Measurements from ENCODE around the gene TIMM8A. TPM values are rescaled to one million over a fixed set of nuclear protein-coding genes. Genes with fewer than 3 reads are reported as not detected.
A peak's percentile ranks its signal among the peaks of the same experiment; 100 is the strongest.

TIMM8A gene
- 2.4 and 4.0 TPM in 2 replicates for total RNA-seq

DNA sequence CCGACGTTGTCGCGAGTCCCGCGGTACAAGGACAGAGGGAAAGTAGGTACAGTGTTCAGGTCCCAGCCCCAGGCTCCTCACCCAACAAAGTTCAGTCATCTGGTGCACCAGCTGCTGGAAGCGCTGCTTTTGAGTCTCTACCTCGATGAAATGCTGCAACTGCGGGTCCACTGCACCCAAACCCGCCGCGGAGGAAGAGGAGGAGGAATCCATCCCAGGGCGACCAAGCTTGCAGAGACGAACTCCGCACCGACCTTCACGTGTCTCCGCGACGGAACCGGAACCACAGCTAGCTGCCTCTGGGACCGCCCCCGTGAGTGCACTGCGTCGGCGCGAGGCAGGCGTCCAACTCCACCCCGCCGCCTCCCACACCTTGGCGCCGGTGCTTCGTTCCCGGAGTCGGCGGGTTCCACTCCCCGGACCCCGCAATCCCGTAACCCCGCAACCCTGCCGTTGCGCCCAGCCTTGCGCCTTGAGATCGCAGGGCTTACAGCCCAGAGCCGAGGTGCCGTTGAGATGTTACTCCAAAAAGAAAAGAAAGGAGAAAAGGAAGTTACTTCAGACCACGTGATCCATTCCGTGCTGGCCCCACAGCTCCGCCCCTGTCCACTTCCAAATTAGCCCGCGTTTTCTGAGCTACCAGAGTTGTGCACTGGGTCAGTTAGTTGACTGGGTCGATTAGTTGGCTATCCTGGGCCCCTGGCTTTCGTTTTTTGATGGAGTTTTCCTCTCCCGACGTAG is at the start of gene TIMM8A:
Gene TIMM8A (minus strand): TSS at position 291 of the 741 bp plus-strand sequence. CDS start 78 bp downstream, at position 213.
- peak; percentile 79 for DNase-seq

DNA sequence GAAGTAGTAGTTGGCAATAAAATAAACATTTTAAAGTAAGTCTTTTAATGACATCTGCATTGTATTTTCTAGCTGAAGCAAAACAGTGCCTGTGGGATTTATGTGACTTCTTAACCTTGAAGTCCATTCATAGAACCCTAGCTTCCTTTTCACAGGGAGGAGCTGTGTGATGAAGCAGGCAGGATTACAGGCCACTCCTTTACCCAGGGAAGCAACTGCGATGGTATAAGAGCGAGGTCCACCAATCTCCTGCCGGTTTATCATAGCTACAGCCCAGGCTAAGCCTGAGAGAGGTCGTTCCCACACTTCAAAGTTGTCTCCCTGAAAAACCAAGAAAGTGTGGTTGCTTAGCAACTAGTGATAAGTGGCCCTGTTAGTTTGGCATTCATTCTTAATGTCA is 49.2 kb upstream of the TIMM8A start:
- peak; percentile 48 for DNase-seq

- DNase-seq: no peak
Measured at GRCh38 chrX:101395789-101396188, 47.2 kb upstream of the TIMM8A start.

DNA sequence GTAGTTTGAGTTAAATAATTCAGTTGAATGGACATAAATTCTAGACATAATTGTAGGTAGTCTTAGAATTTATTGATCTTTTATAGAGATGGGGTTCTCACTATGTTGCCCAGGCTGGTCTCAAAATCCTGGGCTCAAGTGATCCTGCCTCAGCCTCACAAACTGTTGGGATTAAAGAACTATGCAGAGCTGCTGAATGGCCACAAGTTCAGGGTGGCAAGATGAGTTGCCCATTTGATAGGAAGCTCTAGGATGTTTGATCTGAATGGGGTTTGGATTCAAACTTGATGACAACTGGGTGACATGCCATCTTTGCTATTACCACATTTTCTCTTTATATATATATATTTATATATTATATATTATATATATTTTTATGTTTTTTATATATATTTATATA is 45.8 kb upstream of the TIMM8A start:
- no peak for DNase-seq

DNA sequence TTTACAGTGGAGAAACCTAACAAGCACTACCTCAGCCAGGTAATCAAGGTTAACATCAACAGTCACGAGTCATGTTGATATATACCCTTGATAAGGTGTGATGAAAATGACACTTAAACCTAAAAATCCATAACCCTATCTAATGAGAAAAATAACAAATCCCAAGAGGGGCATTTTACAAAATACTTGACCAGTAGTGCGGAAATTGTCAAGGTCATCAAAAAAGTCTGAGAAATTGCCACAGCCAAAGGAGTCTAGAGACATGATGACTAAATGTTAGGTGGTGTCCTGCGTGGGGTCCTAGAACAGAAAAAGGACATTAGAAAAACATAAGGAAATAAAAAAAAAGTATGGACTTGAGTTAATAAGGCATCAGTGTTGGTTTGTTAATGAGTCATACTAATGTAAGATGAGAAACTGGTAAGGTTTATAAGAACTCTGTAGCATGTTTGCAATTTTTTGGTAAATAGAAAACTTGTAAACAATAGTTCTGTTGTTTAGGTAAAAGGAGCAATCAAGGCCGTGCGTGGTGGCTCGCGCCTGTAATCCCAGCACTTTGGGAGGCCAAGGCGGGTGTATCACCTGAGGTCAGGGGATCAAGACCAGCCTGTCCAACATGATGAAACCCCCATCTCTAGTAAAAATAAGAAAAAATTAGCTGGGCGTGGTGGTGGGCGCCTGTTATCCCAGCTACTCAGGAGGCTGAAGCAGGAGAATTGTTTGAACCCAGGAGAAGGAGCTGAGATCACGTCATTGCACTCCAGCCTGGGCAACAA is 45.2 kb upstream of the TIMM8A start:
- no peak for DNase-seq

DNA sequence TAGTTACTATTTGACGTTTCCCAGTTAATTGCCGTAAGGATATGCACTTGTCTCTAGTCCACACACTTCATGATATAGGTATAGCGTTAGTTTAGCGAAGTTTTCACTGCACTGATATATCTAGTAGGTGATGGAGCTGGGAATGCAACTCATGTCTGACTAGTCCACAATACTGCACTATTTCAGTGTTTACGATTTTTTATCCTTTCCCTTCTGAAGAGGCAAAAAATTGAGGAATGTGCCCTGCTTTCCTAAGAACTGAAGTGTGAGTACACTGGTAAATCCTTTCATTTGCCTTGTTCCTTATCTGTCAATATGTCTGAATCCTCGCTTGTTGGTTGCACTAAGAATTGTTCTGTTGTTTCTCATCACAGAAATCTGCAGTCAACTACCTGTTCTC is 43.3 kb upstream of the TIMM8A start:
- peak; percentile 4 for DNase-seq

DNA sequence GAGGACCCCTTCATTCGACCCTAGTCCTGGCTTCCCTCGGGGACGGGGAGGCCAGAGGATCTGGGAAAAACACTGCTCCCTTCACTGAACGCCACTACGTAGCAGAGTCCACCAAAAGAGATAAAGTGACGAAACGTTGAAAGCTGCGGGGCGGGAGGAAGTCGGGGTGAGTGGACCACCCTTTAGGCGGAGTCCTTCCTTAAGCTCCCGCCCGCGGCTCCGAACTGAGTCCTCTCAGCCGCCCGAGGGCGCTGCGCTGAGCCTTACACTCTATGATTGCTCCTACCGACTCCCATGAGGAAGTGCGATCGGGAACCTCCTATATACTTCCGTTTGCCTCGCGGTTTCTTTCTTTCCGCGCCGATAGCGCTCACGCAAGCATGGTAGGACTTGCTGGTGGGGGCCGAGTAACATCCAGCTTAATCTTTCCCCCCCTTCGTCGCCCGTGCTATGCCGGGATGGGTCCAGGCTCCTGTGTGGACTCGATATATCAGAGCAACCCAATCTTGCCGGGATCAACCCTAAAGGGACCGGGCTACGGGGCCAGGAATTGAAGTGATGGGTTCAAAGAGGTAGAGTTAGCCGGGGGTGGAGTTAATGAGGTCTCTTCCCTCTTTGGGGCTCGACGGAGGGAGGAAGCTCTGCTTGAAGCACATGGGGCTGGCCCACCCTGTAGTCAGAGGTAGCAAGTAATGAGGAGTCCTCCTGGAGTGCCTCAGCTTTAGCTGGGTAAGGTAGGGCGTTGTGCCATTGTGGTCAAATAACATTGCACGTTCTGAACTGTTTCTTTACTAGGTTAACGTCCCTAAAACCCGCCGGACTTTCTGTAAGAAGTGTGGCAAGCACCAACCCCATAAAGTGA is 42.4 kb upstream of the TIMM8A start, which contains the start of gene RPL36A:
Gene RPL36A (plus strand): TSS at position 348 of the 862 bp plus-strand sequence. CDS start 33 bp downstream, at position 381.
- peak; percentile 91 for DNase-seq

- DNase-seq: no peak
Measured at GRCh38 chrX:101388604-101389003, 40.1 kb upstream of the TIMM8A start.

DNA sequence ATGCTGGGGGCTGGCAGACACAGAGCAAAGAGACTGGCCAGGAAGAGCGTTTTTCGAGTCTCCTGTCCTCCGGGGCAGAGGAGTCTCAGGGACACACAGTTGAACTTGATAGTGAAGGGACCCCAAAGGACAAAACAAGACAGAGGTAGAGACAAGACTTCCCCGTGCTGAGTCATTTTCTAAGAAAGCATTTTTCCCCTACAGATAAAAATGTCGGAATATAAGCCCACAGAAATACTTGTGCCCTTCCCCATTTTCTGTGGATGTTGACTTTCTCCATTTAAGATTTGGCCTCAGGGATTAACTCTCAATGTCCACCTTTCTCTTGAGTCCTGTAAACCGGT is 38.0 kb upstream of the TIMM8A start:
- no peak for DNase-seq

GRCh38 chrX:101385795-101386541 is 37.4 kb upstream of the TIMM8A start, which contains the start of gene BTK:
TSS of gene BTK (minus strand) at chrX:101386191. CDS start at chrX:101375284, 10,907 bp downstream.
- DNase-seq: no peak

GRCh38 chrX:101385026-101385684 is 36.6 kb upstream of the TIMM8A start:
- DNase-seq: no peak

DNA sequence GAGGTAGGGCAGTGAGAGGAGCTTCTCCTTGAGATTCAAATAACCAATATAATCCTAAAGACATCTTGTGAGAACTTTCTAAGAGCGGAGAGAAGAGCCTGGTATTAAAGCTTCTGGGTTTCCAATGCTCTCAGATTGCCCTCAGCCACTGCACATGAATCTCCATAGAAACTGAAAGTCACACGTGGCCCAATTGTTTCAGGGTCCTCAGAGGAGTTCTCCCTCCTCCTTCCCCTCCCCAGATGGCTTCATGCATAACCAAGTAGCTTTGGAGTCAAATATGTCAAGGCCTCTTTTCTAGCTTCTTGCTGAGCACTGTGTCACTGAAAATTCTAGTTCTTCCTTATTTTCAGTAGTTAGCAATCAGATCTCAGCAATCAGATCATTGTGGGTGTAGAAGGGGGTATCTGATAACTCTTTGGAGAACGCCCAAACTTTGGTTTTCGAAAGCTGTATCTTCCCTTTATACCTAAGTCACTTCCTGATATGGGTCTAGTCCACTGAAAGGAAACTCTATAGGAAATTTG is 35.2 kb upstream of the TIMM8A start:
- DNase-seq: no peak

GRCh38 chrX:101377547-101377946 is 29.0 kb upstream of the TIMM8A start:
- DNase-seq: no peak

GRCh38 chrX:101370888-101371504 is 22.5 kb upstream of the TIMM8A start:
- DNase-seq: no peak

GRCh38 chrX:101369687-101370086 is 21.1 kb upstream of the TIMM8A start:
- DNase-seq: no peak

DNA sequence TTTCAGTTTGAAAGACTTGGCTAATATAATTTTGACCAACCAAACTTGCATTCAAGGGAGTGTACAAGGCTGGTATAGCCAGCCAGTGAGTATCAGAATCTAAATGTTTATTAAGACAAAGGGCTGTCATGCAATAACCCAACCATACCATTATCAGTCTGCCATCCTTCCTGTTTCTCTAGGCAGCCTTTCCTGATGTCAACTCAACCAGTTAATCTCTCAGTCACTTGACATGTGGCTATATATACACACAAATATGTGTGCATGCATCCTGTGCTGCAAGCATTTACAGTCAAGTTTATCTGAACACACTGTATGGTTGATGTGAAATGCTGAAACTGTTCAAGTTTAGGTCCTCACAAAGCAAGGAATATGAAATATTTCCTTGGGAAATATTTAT is 20.3 kb upstream of the TIMM8A start:
- DNase-seq: no peak

- DNase-seq: no peak
Measured at GRCh38 chrX:101365301-101365795, 16.8 kb upstream of the TIMM8A start.

- DNase-seq: no peak
Measured at GRCh38 chrX:101362757-101363156, 14.2 kb upstream of the TIMM8A start.

- DNase-seq: no peak
Measured at GRCh38 chrX:101362116-101362515, 13.6 kb upstream of the TIMM8A start.

GRCh38 chrX:101360390-101360789 is 11.8 kb upstream of the TIMM8A start:
- DNase-seq: no peak

- DNase-seq: no peak
Measured at GRCh38 chrX:101359966-101360365, 11.4 kb upstream of the TIMM8A start.

Data from dermis blood vessel endothelial cell (primary cell).